Upper lobe of left lung (tissue), 4 donors: ENCODE results near the gene ANKRD65.

ENCODE experiments used
- EP300 ChIP-seq, 4 donors: sonication (generic); formaldehyde crosslinking; IDR thresholded peaks; one replicate each; pipeline ENCODE4 v1.5.1; 2017; ENCODE audit warnings: antibody characterized with exemption in 4 of 4, control low read depth in 2 of 4
- POLR2AphosphoS5 ChIP-seq, 2 donors: sonication (generic); formaldehyde crosslinking; IDR thresholded peaks; one replicate each; pipeline ENCODE4 v1.5.1; 2017; ENCODE audit warnings: antibody characterized with exemption in 2 of 2
- TF ChIP-seq, protein P1 (sequence below), 6 experiments: fragments of 450-650 bp in 4 of 6; fragments of 200-600 bp in 2 of 6; sonication (generic) in 2 of 6; IDR thresholded peaks; one replicate each; pipeline ENCODE4 v1.5.1; 2016 to 2019; ENCODE audit warnings: antibody characterized with exemption in 6 of 6

GRCh38 chr1:1394116-1394515 is 27.0 kb downstream of the ANKRD65 start:
- TF ChIP-seq, protein P1, sequence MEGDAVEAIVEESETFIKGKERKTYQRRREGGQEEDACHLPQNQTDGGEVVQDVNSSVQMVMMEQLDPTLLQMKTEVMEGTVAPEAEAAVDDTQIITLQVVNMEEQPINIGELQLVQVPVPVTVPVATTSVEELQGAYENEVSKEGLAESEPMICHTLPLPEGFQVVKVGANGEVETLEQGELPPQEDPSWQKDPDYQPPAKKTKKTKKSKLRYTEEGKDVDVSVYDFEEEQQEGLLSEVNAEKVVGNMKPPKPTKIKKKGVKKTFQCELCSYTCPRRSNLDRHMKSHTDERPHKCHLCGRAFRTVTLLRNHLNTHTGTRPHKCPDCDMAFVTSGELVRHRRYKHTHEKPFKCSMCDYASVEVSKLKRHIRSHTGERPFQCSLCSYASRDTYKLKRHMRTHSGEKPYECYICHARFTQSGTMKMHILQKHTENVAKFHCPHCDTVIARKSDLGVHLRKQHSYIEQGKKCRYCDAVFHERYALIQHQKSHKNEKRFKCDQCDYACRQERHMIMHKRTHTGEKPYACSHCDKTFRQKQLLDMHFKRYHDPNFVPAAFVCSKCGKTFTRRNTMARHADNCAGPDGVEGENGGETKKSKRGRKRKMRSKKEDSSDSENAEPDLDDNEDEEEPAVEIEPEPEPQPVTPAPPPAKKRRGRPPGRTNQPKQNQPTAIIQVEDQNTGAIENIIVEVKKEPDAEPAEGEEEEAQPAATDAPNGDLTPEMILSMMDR (IDR thresholded peaks at IDR 0.05): no peak
- TF ChIP-seq EP300 (IDR thresholded peaks at IDR 0.05) (no peak), POLR2AphosphoS5 (IDR thresholded peaks at IDR 0.05) (no peak)
